ENCODE measurements around the gene MUCL3.

DNA sequence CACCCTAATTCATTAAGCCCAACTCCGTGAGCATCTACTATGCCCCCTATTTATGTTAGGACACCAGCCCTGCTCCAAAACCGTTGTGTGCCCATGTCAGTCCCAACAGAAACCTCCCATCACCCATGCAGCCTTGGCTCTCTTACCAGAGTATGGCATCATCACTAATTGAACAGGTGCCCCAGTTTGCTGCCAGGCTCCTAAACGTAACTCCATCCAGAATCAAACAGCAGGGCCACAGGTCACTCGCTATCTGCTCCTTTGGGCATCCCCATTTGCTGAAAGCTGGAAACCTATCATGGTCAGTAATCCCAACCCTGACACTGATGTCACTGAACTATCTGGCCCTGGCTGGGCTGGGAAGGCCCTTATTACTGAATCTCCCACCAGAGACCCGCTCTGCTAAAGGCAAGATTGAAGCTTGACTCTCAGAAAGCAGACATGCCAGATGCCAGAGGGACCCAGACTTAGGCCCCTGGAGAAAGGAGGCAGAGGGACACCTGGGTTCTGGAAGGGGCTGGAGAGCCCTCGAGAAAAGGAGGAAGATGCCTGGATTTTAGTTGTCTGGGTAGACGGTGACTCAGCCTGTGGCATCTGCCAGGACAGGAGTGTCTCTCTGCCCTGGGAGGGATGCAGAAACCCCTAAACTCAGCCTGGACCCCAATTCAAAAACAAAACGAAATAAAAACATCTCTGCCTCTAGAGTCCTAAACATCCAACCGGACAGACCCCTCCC lies 14.0 kb downstream of the MUCL3 start:
- no peak for TF ChIP-seq CTCF (IDR thresholded peaks at IDR 0.05)
- TF ChIP-seq POLR2A (IDR thresholded peaks at IDR 0.05): no peak
